Natural killer cell (primary cell): ENCODE data around the gene EPHA6. TPM values are rescaled to one million over a fixed set of nuclear protein-coding genes. Genes with fewer than 3 reads are reported as not detected.

ENCODE experiments used
- ATAC-seq, 3 donors: fragments of 150-1000 bp in 2 of 3; fragments of 200-7000 bp in 1 of 3; cut with Tn5 transposase; 1 replicate in 1 of 3; 2 replicates in 2 of 3; pipeline ENCODE4 v1.10.0; 2021; ENCODE audit warnings: mild to moderate bottlenecking in 2 of 3, moderate library complexity in 2 of 3
- DNase-seq, 2 donors: peaks; one replicate each; pipeline versions ENCODE4 v3.0.0 to v3.0.0-alpha.2; 2013 to 2021; ENCODE audit warnings: mixed read lengths in 1 of 2
- H3K27ac ChIP-seq: one replicate; pipeline ENCODE4 v1.5.1; 2013; ENCODE audit warnings: mild to moderate bottlenecking, low read length
- H3K27me3 ChIP-seq: one replicate; pipeline ENCODE4 v1.6.1; 2013; ENCODE audit warnings: low read length; ENCODE audit not compliant: control insufficient read depth, insufficient read depth
- H3K36me3 ChIP-seq: one replicate; pipeline ENCODE4 v1.6.1; 2013; ENCODE audit warnings: low read length; ENCODE audit not compliant: control insufficient read depth, insufficient read depth
- H3K4me1 ChIP-seq: one replicate; pipeline ENCODE4 v1.6.1; 2013; ENCODE audit warnings: low read length; ENCODE audit not compliant: control insufficient read depth, insufficient read depth
- H3K4me3 ChIP-seq: one replicate; pipeline ENCODE4 v1.5.1; 2013; ENCODE audit warnings: low read length
- H3K9me3 ChIP-seq: one replicate; pipeline ENCODE4 v1.6.1; 2013; ENCODE audit warnings: low read length; ENCODE audit not compliant: control insufficient read depth, insufficient read depth
- H3K27ac Mint-ChIP-seq, 2 donors: one replicate each; pipeline ENCODE4 v1.8.0; 2022; ENCODE audit warnings: mild to moderate bottlenecking in 2 of 2, mixed read lengths in 2 of 2, moderate library complexity in 1 of 2
- H3K27me3 Mint-ChIP-seq, 2 donors: one replicate each; pipeline ENCODE4 v1.8.0; 2022; ENCODE audit warnings: low read depth in 2 of 2, mixed read lengths in 2 of 2
- H3K36me3 Mint-ChIP-seq: one replicate; pipeline ENCODE4 v1.8.0; 2022; ENCODE audit warnings: mixed read lengths
- H3K4me1 Mint-ChIP-seq, 2 donors: one replicate each; pipeline ENCODE4 v1.8.0; 2022; ENCODE audit warnings: mixed read lengths in 2 of 2
- H3K4me3 Mint-ChIP-seq: one replicate; pipeline ENCODE4 v1.8.0; 2022; ENCODE audit warnings: mild to moderate bottlenecking, moderate library complexity, mixed read lengths
- H3K9me3 Mint-ChIP-seq, 2 donors: one replicate each; pipeline ENCODE4 v1.8.0; 2022; ENCODE audit warnings: mixed read lengths in 2 of 2
- CTCF ChIP-seq: fragments of 200-600 bp; IDR thresholded peaks from one replicate; pipeline ENCODE4 v1.8.0; 2022; ENCODE audit warnings: antibody characterized with exemption
- WGBS: methylation state at CpG from one replicate; pipeline ENCODE4 v1.1.7; 2013; ENCODE audit warnings: missing lambda C conversion rate; ENCODE audit not compliant: insufficient coverage; 5-methylcytosine and 5-hydroxymethylcytosine counted together
- intact Hi-C: fragments of 100-400 bp; cut with micrococcal nuclease; formaldehyde crosslinking; loops from one replicate; pipeline ENCODE4 v1.14.2; 2022
- total RNA-seq, 4 donors: library from RNA; stranded (reverse); fragments of 120-200 nt in 1 of 4; gene quantifications; one replicate each; pipeline versions ENCODE4 v1.2.3 to v1.2.4, GENCODE V29; 2013 to 2022

Gene EPHA6
- total RNA-seq, 3 donors from 2014 or later (not counting 1 experiment from before 2014, with no cell fraction given): not detected

GRCh38 chr3:97089621-97090020 is 275.2 kb downstream of the EPHA6 start:
- H3K9me3 ChIP-seq: no peaks in the 10 kb centered on the region
- intact Hi-C loops: no loop called here
- no peaks in the 10 kb centered on the region for H3K27me3 ChIP-seq
- no peak for TF ChIP-seq CTCF
- H3K9me3 Mint-ChIP-seq: peaks cover 10 to 16% of the 10 kb centered on the region in 2 donors
- DNase-seq (no peak), ATAC-seq (no peak)
- H3K27ac Mint-ChIP-seq: no peak overlapping the region
- H3K4me1 ChIP-seq: no peaks in the 10 kb centered on the region
- H3K27ac ChIP-seq: no peak overlapping the region
- no peak overlapping the region for H3K4me3 ChIP-seq
- H3K36me3 Mint-ChIP-seq: no peaks in the 10 kb centered on the region
- no peaks in the 10 kb centered on the region for H3K36me3 ChIP-seq
- no peaks in the 10 kb centered on the region for H3K27me3 Mint-ChIP-seq
- no CpG with 5 or more reads among the region's 2 CpGs for WGBS
- H3K4me3 Mint-ChIP-seq: no peak overlapping the region
- H3K4me1 Mint-ChIP-seq: no peaks in the 10 kb centered on the region

DNA sequence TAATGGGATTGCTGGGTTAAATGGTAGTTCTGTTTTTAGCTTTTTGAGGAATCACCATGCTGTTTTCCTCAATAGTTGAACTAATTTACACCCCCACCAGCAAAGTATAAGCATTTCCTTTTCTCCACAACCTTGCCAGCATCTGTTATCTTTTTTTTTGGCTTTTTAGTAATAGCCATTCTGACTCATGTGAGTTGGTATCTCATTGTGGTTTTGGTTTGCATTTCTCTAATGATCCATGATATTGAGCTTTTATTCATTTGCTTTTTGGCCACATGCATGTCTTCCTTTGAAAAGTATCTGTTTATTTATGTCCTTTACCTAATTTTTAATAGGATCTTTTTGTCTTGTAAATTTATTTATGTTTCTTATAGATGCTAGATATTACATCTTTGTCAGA is 288.2 kb downstream of the EPHA6 start:
- H3K4me1 ChIP-seq: no peaks in the 10 kb centered on the region
- no peak for DNase-seq
- no peaks in the 10 kb centered on the region for H3K4me1 Mint-ChIP-seq
- H3K36me3 ChIP-seq: no peaks in the 10 kb centered on the region
- H3K27ac Mint-ChIP-seq: no peak overlapping the region
- H3K36me3 Mint-ChIP-seq: no peaks in the 10 kb centered on the region
- H3K27ac ChIP-seq: no peak overlapping the region
- no peaks in the 10 kb centered on the region for H3K27me3 ChIP-seq
- no peak overlapping the region for H3K4me3 ChIP-seq
- TF ChIP-seq CTCF: no peak
- H3K9me3 ChIP-seq: no peaks in the 10 kb centered on the region
- H3K27me3 Mint-ChIP-seq: no peaks in the 10 kb centered on the region
- ATAC-seq: no peak
- no peak overlapping the region for H3K4me3 Mint-ChIP-seq
- H3K9me3 Mint-ChIP-seq: peaks cover 14 to 17% of the 10 kb centered on the region in 2 donors
- intact Hi-C loops: no loop called here

DNA sequence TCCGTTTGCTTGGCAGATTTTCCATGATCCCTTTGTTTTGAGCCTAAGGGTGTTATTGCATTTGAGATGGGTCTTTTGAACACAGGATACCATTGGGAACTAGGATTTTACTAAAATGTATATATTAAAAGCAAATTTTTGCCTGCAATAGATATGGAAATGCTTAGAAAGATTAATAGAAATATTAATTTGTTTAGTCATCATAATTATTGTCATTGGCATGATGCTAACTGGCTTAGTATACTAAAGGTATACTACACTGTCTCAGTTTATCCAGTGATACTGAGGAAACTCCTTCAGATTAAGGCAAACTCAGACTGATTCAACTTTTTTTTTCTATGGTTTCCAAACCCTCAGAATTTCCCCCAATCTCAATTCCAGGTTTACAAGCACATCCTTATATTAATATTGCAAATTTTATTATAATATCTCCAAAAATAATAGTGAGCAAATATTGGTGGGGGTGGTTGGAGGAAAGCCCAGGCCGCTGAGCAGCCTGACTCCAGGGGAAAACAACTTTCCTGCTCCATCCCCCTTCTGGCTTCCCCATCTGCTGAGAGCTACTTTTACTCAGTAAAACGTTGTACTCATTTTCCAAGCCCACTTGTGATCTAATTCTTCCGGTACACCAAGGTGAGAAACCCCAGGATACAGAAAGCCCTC is 291.7 kb downstream of the EPHA6 start:
- ATAC-seq (no peak), DNase-seq (no peak)
- TF ChIP-seq CTCF: no peak
- no peak overlapping the region for H3K27ac ChIP-seq
- no peaks in the 10 kb centered on the region for H3K27me3 Mint-ChIP-seq
- H3K4me1 ChIP-seq: no peaks in the 10 kb centered on the region
- peaks cover 19 to 22% of the 10 kb centered on the region in 2 donors for H3K9me3 Mint-ChIP-seq
- no peaks in the 10 kb centered on the region for H3K36me3 ChIP-seq
- H3K4me1 Mint-ChIP-seq: no peaks in the 10 kb centered on the region
- WGBS: 62% methylated on average over 3 of the region's 4 CpGs
- no peak overlapping the region for H3K27ac Mint-ChIP-seq
- intact Hi-C loops: no loop called here
- H3K4me3 ChIP-seq: no peak overlapping the region
- H3K4me3 Mint-ChIP-seq: no peak overlapping the region
- H3K9me3 ChIP-seq: no peaks in the 10 kb centered on the region
- H3K27me3 ChIP-seq: no peaks in the 10 kb centered on the region
- no peaks in the 10 kb centered on the region for H3K36me3 Mint-ChIP-seq

DNA sequence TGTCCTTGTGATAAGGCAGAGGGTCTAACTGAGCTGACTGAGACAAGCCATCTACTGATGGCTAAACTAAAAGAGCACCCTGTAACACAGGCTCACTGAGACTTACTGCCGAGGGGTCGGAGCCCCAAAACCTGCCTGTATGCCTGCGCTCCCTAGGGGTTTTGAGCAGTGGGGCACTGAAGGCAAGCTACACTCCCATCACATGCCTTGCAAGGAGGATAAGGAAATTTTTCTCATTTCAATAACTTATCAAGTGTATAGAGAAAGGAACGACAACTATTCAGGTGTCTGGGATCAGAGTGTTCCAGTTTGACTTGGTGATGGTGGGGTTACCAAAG is 292.2 kb downstream of the EPHA6 start:
- H3K27me3 Mint-ChIP-seq: no peaks in the 10 kb centered on the region
- no peak overlapping the region for H3K27ac Mint-ChIP-seq
- H3K36me3 Mint-ChIP-seq: no peaks in the 10 kb centered on the region
- Histone ChIP-seq H3K4me1 (no peaks in the 10 kb centered on the region), H3K36me3 (no peaks in the 10 kb centered on the region), H3K9me3 (no peaks in the 10 kb centered on the region), H3K27ac (no peak overlapping the region), H3K4me3 (no peak overlapping the region), H3K27me3 (no peaks in the 10 kb centered on the region)
- no peaks in the 10 kb centered on the region for H3K4me1 Mint-ChIP-seq
- peaks cover 19 to 20% of the 10 kb centered on the region in 2 donors for H3K9me3 Mint-ChIP-seq
- H3K4me3 Mint-ChIP-seq: no peak overlapping the region
- no peak for TF ChIP-seq CTCF
- intact Hi-C loops: no loop called here
- DNase-seq (no peak), ATAC-seq (no peak)
- 50% methylated on average over 2 of the region's 4 CpGs for WGBS
